Measurements from ENCODE around the gene ENTPD8.

ENTPD8 gene

DNA sequence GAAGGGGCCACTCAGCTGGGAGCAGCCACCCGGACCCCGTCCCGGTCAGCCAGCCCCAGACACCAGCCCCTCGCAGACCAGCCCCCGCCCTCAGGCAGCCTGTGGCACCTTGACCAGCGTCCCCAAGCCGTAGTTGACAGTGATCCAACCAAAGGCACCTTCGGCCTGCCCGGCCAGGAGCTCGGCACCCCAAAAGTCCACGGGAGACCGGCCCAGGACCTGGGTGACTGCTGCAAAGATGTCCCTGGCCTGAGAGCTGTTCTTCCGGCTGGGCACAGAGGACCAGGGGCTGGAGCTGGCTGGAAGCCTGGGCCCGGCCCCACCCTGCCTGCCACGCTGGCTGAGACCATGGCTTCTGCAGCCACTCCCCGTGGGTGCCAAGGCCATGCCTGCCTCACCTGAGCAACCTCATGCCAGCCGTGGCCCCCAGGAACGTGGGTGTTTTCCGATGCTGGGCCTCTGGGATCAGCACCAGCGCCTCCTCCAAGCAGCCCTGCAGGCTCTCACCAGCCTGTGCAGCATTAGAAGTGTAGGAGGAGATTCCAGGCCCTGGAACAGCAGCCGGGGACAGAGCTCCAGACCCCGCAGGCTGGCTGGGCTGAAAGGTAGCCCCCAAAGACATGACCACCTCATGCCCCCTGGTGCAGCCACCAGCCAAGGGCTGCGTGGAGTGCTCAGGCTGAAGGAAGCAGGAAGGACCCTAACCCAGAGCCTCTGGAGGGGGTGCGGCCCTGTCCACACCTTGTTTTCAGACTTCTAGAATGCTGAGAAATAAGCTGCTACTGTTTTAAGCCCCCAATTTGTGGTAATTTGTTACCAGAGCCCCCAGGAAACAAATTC lies 4.2 kb downstream of the ENTPD8 start:
- peaks cover 2% of the 10 kb centered on the region for H3K4me1 ChIP-seq (ENCODE audit: insufficient read depth, insufficient read length)
- H3K36me3 ChIP-seq (ENCODE audit: insufficient read depth, insufficient read length, low read length): no peaks in the 10 kb centered on the region
- no peaks in the 10 kb centered on the region for H3K9me3 ChIP-seq (ENCODE audit: insufficient read depth, low read length)
- no peak for DNase-seq (ENCODE audit: low read depth, low spot score)
- no peak overlapping the region for H3K4me3 ChIP-seq (ENCODE audit: insufficient read length, low read depth)
- no peaks in the 10 kb centered on the region for H3K27me3 ChIP-seq (ENCODE audit: insufficient read depth, insufficient read length)
- TF ChIP-seq YY1 (IDR thresholded peaks at IDR 0.05; ENCODE audit: insufficient read depth, insufficient read length): no peak
- TF ChIP-seq ZNF274 (IDR thresholded peaks at IDR 0.05; ENCODE audit: low read depth, low read length): no peak
- TF ChIP-seq SUZ12 (IDR thresholded peaks at IDR 0.05; ENCODE audit: extremely low read depth, insufficient read depth, insufficient read length): no peak
- H3K9ac ChIP-seq (ENCODE audit: insufficient read length, low read depth): no peak overlapping the region

DNA sequence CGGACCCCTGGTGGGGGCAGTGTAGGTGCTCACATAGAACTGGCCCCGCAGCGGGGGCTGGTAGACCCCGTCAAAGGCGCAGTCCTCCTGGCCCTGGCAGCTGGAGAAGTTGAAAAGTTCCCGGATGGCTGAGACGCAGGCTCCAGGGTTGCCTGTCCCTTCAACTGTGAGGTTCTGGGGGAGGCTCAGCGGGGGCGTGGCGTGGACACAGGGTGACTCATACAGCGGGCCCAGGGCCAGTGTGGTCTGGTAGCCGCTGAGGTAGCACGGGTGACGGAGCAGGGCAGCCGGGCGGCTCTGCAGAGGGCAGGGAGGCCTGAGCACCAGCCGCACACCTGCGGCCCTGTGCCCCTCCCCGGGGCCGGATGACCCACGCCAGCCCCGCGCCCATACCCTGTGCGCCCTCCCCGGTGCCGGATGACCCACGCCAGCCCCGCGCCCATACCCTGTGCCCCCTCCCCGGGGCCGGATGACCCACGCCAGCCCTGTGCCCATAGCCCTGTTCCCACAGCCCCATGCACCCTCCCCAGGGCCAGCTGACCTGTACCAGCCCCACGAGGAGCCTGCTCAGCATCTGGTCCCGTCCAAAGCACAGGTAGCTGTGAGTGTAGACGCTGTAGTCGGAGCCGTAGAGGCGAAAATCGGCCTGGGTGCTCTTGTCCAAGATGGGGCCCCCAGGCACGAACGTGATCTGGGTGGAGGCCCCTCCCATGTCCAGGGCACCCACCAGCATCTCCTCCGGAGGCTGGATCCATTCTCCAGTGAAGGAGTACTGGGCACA lies 5.0 kb downstream of the ENTPD8 start:
- Histone ChIP-seq H3K36me3 (ENCODE audit: insufficient read depth, insufficient read length, low read length) (no peaks in the 10 kb centered on the region), H3K9me3 (ENCODE audit: insufficient read depth, low read length) (no peaks in the 10 kb centered on the region), H3K4me1 (ENCODE audit: insufficient read depth, insufficient read length) (peaks cover 2% of the 10 kb centered on the region), H3K4me3 (ENCODE audit: insufficient read length, low read depth) (no peak overlapping the region), H3K9ac (ENCODE audit: insufficient read length, low read depth) (peak overlapping the region; percentile 50), H3K27me3 (ENCODE audit: insufficient read depth, insufficient read length) (no peaks in the 10 kb centered on the region)
- TF ChIP-seq YY1 (IDR thresholded peaks at IDR 0.05; ENCODE audit: insufficient read depth, insufficient read length) (no peak), ZNF274 (IDR thresholded peaks at IDR 0.05; ENCODE audit: low read depth, low read length) (no peak), SUZ12 (IDR thresholded peaks at IDR 0.05; ENCODE audit: extremely low read depth, insufficient read depth, insufficient read length) (no peak)
- DNase-seq (ENCODE audit: low read depth, low spot score): no peak

DNA sequence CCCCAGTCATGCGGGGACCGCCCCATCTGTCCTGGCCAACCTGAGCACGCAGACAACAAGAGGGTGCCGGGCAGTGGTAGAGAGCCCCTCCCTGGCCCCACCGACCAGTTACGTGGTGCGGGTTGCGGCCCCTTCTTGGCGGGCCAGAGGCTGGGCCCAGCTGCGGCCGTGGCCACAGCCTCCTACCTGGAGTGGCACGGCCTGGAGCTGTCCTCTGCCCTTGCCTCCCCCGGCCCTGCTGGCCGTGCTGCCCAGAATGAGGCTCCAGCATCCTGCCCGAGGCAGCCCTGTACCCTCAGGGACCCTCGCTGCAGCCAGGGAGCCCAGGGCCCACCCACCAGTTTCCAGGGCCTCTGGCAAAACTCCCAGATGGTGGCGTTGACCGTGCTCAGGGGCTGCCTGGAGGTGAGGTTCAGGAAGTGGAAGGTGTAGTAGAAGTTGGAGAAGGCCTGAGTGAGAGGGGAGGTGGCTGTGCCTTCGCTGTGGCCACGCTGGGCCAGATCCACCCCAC lies 5.7 kb downstream of the ENTPD8 start:
- Histone ChIP-seq H3K4me3 (ENCODE audit: insufficient read length, low read depth) (no peak overlapping the region), H3K36me3 (ENCODE audit: insufficient read depth, insufficient read length, low read length) (no peaks in the 10 kb centered on the region), H3K9ac (ENCODE audit: insufficient read length, low read depth) (peak overlapping the region; percentile 50), H3K27me3 (ENCODE audit: insufficient read depth, insufficient read length) (no peaks in the 10 kb centered on the region), H3K4me1 (ENCODE audit: insufficient read depth, insufficient read length) (peaks cover 2% of the 10 kb centered on the region), H3K9me3 (ENCODE audit: insufficient read depth, low read length) (no peaks in the 10 kb centered on the region)
- no peak for DNase-seq (ENCODE audit: low read depth, low spot score)
- TF ChIP-seq ZNF274 (IDR thresholded peaks at IDR 0.05; ENCODE audit: low read depth, low read length) (no peak), YY1 (IDR thresholded peaks at IDR 0.05; ENCODE audit: insufficient read depth, insufficient read length) (no peak), SUZ12 (IDR thresholded peaks at IDR 0.05; ENCODE audit: extremely low read depth, insufficient read depth, insufficient read length) (no peak)

DNA sequence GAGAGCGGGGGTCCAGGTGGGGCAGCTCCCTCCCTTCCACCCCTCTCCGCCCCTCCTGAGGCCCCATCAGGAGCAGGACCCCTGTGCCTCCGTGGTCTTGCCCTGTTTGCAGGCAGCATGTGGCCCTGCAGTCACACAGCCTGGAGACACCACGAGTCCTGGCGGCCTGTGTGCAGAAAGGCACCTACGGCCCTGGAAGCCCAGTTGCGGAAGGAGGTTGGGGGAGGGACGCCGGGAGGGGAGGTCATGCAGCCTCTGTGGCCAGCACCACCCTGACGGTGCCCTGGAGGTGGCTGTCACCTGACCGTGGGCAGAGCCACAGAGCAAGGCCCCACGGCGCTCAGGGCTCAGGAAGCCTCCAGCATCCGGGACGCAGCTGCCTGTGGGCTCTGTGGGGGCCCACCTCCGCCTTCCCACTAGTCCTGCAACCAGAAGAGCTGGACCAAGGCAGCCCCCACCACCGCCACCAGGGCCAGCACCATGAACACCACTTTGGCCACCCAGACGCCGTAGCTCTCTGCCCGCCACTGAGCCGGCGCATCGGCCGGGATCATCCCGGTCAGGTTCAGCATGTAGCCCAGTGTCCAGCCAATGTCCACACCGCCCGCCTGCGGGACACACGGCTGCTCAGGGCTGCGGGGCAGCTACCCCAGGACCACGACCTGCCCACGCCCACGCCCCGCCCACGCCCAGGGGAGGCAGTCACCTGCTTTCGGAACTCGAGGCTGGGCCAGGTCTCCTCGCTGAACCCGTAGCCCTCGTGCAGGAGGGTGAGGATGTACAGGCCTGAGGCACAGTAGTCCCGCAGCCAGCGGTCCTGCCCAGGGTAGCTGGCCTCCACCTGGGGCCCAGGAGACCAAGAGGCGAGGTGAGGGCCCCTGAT lies 6.4 kb downstream of the ENTPD8 start:
- peaks cover 6% of the 10 kb centered on the region for H3K4me1 ChIP-seq (ENCODE audit: insufficient read depth, insufficient read length)
- no peak for DNase-seq (ENCODE audit: low read depth, low spot score)
- no peak overlapping the region for H3K4me3 ChIP-seq (ENCODE audit: insufficient read length, low read depth)
- TF ChIP-seq ZNF274 (IDR thresholded peaks at IDR 0.05; ENCODE audit: low read depth, low read length): no peak
- no peak for TF ChIP-seq YY1 (IDR thresholded peaks at IDR 0.05; ENCODE audit: insufficient read depth, insufficient read length)
- TF ChIP-seq SUZ12 (IDR thresholded peaks at IDR 0.05; ENCODE audit: extremely low read depth, insufficient read depth, insufficient read length): no peak
- H3K27me3 ChIP-seq (ENCODE audit: insufficient read depth, insufficient read length): no peaks in the 10 kb centered on the region
- no peaks in the 10 kb centered on the region for H3K9me3 ChIP-seq (ENCODE audit: insufficient read depth, low read length)
- no peaks in the 10 kb centered on the region for H3K36me3 ChIP-seq (ENCODE audit: insufficient read depth, insufficient read length, low read length)
- H3K9ac ChIP-seq (ENCODE audit: insufficient read length, low read depth): no peak overlapping the region

DNA sequence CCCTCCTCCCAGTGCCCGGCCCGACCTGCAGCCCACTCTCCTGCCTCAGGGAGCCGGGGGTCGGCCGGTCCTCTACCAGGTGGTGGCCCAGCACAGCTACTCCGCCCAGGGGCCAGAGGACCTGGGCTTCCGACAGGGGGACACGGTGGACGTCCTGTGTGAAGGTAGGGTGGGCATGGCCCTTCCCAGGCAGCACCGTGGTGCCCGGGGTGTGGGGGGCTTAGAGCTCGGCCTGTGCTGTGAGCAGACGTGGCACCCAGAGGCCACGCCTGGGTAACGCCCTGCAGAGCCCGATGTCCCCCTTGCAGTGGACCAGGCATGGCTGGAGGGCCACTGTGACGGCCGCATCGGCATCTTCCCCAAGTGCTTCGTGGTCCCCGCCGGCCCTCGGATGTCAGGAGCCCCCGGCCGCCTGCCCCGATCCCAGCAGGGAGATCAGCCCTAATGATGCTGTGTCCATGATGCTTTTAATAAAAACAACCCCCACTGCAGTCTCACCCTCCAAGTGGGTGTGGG lies 7.2 kb downstream of the ENTPD8 start:
- Histone ChIP-seq H3K4me1 (ENCODE audit: insufficient read depth, insufficient read length) (peaks cover 6% of the 10 kb centered on the region), H3K27me3 (ENCODE audit: insufficient read depth, insufficient read length) (no peaks in the 10 kb centered on the region), H3K36me3 (ENCODE audit: insufficient read depth, insufficient read length, low read length) (no peaks in the 10 kb centered on the region), H3K4me3 (ENCODE audit: insufficient read length, low read depth) (no peak overlapping the region), H3K9ac (ENCODE audit: insufficient read length, low read depth) (no peak overlapping the region), H3K9me3 (ENCODE audit: insufficient read depth, low read length) (no peaks in the 10 kb centered on the region)
- TF ChIP-seq YY1 (IDR thresholded peaks at IDR 0.05; ENCODE audit: insufficient read depth, insufficient read length): no peak
- no peak for TF ChIP-seq SUZ12 (IDR thresholded peaks at IDR 0.05; ENCODE audit: extremely low read depth, insufficient read depth, insufficient read length)
- no peak for TF ChIP-seq ZNF274 (IDR thresholded peaks at IDR 0.05; ENCODE audit: low read depth, low read length)
- no peak for DNase-seq (ENCODE audit: low read depth, low spot score)

DNA sequence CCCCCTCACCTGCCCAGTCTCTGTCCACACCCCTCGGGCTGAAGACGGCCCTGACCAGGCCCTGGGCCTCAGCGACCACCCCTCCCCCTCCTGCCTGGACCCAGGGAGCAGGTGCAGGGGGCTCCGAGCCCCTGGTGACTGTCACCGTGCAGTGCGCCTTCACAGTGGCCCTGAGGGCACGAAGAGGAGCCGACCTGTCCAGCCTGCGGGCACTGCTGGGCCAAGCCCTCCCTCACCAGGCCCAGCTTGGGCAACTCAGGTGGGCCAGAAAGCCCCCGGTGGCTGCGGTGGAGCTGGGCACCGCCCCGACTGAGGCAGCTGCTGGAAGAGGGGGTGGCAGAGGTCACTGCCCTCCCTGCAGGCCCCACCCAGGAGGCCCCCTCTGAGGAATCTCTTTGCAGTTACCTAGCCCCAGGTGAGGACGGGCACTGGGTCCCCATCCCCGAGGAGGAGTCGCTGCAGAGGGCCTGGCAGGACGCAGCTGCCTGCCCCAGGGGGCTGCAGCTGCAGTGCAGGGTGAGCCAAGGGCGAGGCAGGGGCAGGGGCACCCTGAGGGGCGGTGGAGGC lies 7.7 kb downstream of the ENTPD8 start:
- DNase-seq (ENCODE audit: low read depth, low spot score): no peak
- Histone ChIP-seq H3K9me3 (ENCODE audit: insufficient read depth, low read length) (no peaks in the 10 kb centered on the region), H3K9ac (ENCODE audit: insufficient read length, low read depth) (no peak overlapping the region), H3K4me3 (ENCODE audit: insufficient read length, low read depth) (no peak overlapping the region), H3K4me1 (ENCODE audit: insufficient read depth, insufficient read length) (peaks cover 6% of the 10 kb centered on the region), H3K27me3 (ENCODE audit: insufficient read depth, insufficient read length) (no peaks in the 10 kb centered on the region), H3K36me3 (ENCODE audit: insufficient read depth, insufficient read length, low read length) (no peaks in the 10 kb centered on the region)
- TF ChIP-seq YY1 (IDR thresholded peaks at IDR 0.05; ENCODE audit: insufficient read depth, insufficient read length) (no peak), ZNF274 (IDR thresholded peaks at IDR 0.05; ENCODE audit: low read depth, low read length) (no peak), SUZ12 (IDR thresholded peaks at IDR 0.05; ENCODE audit: extremely low read depth, insufficient read depth, insufficient read length) (no peak)
